Right atrium auricular region (tissue), 2 donors: Measurements from ENCODE around the gene PINLYP. TPM values are rescaled to one million over a fixed set of nuclear protein-coding genes. Genes with fewer than 3 reads are reported as not detected.
A peak's percentile ranks its signal among the peaks of the same experiment; 100 is the strongest.

Source experiments
- DNase-seq: peaks from one replicate; pipeline ENCODE4 v3.0.0-alpha.2; 2019; ENCODE audit warnings: low spot score
- H3K27ac ChIP-seq, 2 donors: fragments of 200-600 bp; sonication (generic); 1 replicate in 1 of 2; 2 replicates in 1 of 2; pipeline ENCODE4 v1.5.1; 2016 to 2019
- H3K27me3 ChIP-seq, 2 donors: fragments of 200-600 bp; sonication (generic); one replicate each; pipeline versions ENCODE4 v1.5.1 to v1.6.0; 2017 to 2019
- H3K36me3 ChIP-seq: fragments of 200-600 bp; sonication (generic); one replicate; pipeline ENCODE4 v1.5.1; 2016
- H3K4me1 ChIP-seq, 2 donors: fragments of 200-600 bp; sonication (generic); one replicate each; pipeline versions ENCODE4 v1.5.1 to v1.6.0; 2017 to 2019
- H3K4me3 ChIP-seq, 2 donors: fragments of 200-600 bp; sonication (generic); 1 replicate in 1 of 2; 2 replicates in 1 of 2; pipeline ENCODE4 v1.5.1; 2017 to 2019; ENCODE audit warnings: mild to moderate bottlenecking in 1 of 2, moderate library complexity in 1 of 2
- H3K9me3 ChIP-seq, 2 donors: fragments of 200-600 bp; sonication (generic); one replicate each; pipeline ENCODE4 v1.5.1; 2019
- CTCF ChIP-seq, 2 donors: fragments of 200-600 bp; sonication (generic); IDR thresholded peaks; one replicate each; pipeline ENCODE4 v1.5.1; 2019; ENCODE audit warnings: antibody characterized with exemption in 2 of 2
- total RNA-seq, 2 donors: library from RNA; depleted of rRNA; stranded (reverse); fragments of >200 nt; gene quantifications; one replicate each; pipeline ENCODE4 v1.1.0, GENCODE V29; 2016

PINLYP gene
- 1 to 10 TPM; 1.6 to 4.5 TPM for total RNA-seq

GRCh38 chr19:43575156-43575950 lies at the start of gene PINLYP, which contains the start of gene XRCC1:
PINLYP (plus strand) TSS chr19:43575801; CDS start chr19:43577192, 1,391 bp downstream.
XRCC1 (minus strand) TSS chr19:43575527; CDS start chr19:43575458, 69 bp downstream.
- Histone ChIP-seq H3K27me3 (no peaks in the 10 kb centered on the region), H3K27ac (peak within 1 kb of the TSS; percentile 79 to 84)
- no peak for TF ChIP-seq CTCF (IDR thresholded peaks at IDR 0.05)

GRCh38 chr19:43525836-43526771 lies 49.5 kb upstream of the PINLYP start:
- H3K36me3 ChIP-seq = no peaks in the 10 kb centered on the region
- H3K27ac ChIP-seq = peak overlapping the region; percentile 75 to 88
- TF ChIP-seq CTCF (IDR thresholded peaks at IDR 0.05) = no peak
- peak overlapping the region; percentile 64 to 82 for H3K4me3 ChIP-seq
- DNase-seq = no peak
- H3K4me1 ChIP-seq = peaks cover 0 to 25% of the 10 kb centered on the region in 2 donors
- no peaks in the 10 kb centered on the region for H3K27me3 ChIP-seq
- H3K9me3 ChIP-seq = no peaks in the 10 kb centered on the region

More at GRCh38 chr19:43575156-43575950, at the start of gene PINLYP, which contains the start of gene XRCC1:
- peak; percentile 97 for DNase-seq
- Histone ChIP-seq H3K4me1 (peaks cover 0 to 17% of the 10 kb centered on the region in 2 donors), H3K36me3 (no peaks in the 10 kb centered on the region), H3K9me3 (no peaks in the 10 kb centered on the region), H3K4me3 (peak within 1 kb of the TSS; percentile 76 to 79)

- Histone ChIP-seq H3K9me3 (no peaks in the 10 kb centered on the region), H3K4me1 (peaks cover 0 to 26% of the 10 kb centered on the region in 2 donors)
- peak; percentile 84 for DNase-seq
These were observed 48.4 kb upstream of the PINLYP start, which contains the start of gene ETHE1 for GRCh38 chr19:43526884-43527859. ETHE1 (minus strand) TSS chr19:43527201; CDS start chr19:43527177, 24 bp downstream.

GRCh38 chr19:43527860-43528622 lies 47.6 kb upstream of the PINLYP start:
- H3K27ac ChIP-seq = peak overlapping the region; percentile 75 to 88
- H3K4me3 ChIP-seq = peak overlapping the region in 1 of 2 donors; percentile 82
- no peak for TF ChIP-seq CTCF (IDR thresholded peaks at IDR 0.05)
- no peaks in the 10 kb centered on the region for H3K27me3 ChIP-seq
- peak; percentile 71 for DNase-seq
- peaks cover 0 to 33% of the 10 kb centered on the region in 2 donors for H3K4me1 ChIP-seq
- H3K9me3 ChIP-seq = no peaks in the 10 kb centered on the region
- no peaks in the 10 kb centered on the region for H3K36me3 ChIP-seq

More at GRCh38 chr19:43526884-43527859, 48.4 kb upstream of the PINLYP start, which contains the start of gene ETHE1:
- Histone ChIP-seq H3K4me3 (peak within 1 kb of the TSS; percentile 64 to 82), H3K27me3 (no peaks in the 10 kb centered on the region), H3K36me3 (no peaks in the 10 kb centered on the region), H3K27ac (peak within 1 kb of the TSS; percentile 75 to 88)
- TF ChIP-seq CTCF (IDR thresholded peaks at IDR 0.05) = peak in 1 of 2 donors; percentile 19
